GM12891 (cell line): ENCODE measurements around the gene NADK.

Experiments
- POLR2A ChIP-seq: IDR thresholded peaks from 2 replicates; pipeline ENCODE4 v1.6.1; 2011; ENCODE audit warnings: low read depth, low read length, control low read depth
- POLR2AphosphoS5 ChIP-seq: IDR thresholded peaks from 2 replicates; pipeline ENCODE4 v1.6.1; 2011; ENCODE audit warnings: low read depth, low read length, control low read depth
- SPI1 ChIP-seq: IDR thresholded peaks from 2 replicates; pipeline ENCODE4 v1.6.1; 2011; ENCODE audit warnings: low read depth, low read length, control low read depth
- TAF1 ChIP-seq: IDR thresholded peaks from 2 replicates; pipeline ENCODE4 v1.6.1; 2011; ENCODE audit warnings: low read depth, low read length, control low read depth

- TF ChIP-seq POLR2A: no peak
- no peak for TF ChIP-seq TAF1
- TF ChIP-seq POLR2AphosphoS5: no peak
- TF ChIP-seq SPI1: no peak
Measured at GRCh38 chr1:1752190-1752589, 26.1 kb downstream of the NADK start.
